Mucosa of rectum (tissue), 2 donors: ENCODE measurements around the gene RPS6KA2.

Experiments
- H3K27ac ChIP-seq, 2 donors: one replicate each; pipeline ENCODE4 v1.7.0; 2013; ENCODE audit warnings: inconsistent platforms in 2 of 2, low read depth in 2 of 2, low read length in 2 of 2
- H3K27me3 ChIP-seq, 2 donors: one replicate each; pipeline ENCODE4 v1.7.0; 2013; ENCODE audit warnings: low read length in 2 of 2; ENCODE audit not compliant: control insufficient read depth in 2 of 2, insufficient read depth in 2 of 2
- H3K36me3 ChIP-seq, 2 donors: one replicate each; pipeline ENCODE4 v1.7.0; 2013; ENCODE audit warnings: low read length in 2 of 2; ENCODE audit not compliant: control insufficient read depth in 2 of 2, insufficient read depth in 2 of 2
- H3K4me1 ChIP-seq, 2 donors: one replicate each; pipeline ENCODE4 v1.7.0; 2013; ENCODE audit warnings: low read length in 2 of 2, mild to moderate bottlenecking in 1 of 2; ENCODE audit not compliant: control insufficient read depth in 2 of 2, insufficient read depth in 2 of 2
- H3K4me3 ChIP-seq, 2 donors: one replicate each; pipeline ENCODE4 v1.7.0; 2013; ENCODE audit warnings: low read length in 2 of 2
- H3K9ac ChIP-seq, 2 donors: one replicate each; pipeline ENCODE4 v1.7.0; 2013; ENCODE audit warnings: low read length in 2 of 2, low read depth in 1 of 2, mild to moderate bottlenecking in 1 of 2
- H3K9me3 ChIP-seq, 2 donors: one replicate each; pipeline ENCODE4 v1.7.0; 2013; ENCODE audit warnings: low read length in 2 of 2; ENCODE audit not compliant: control insufficient read depth in 2 of 2
- donor health status: healthy.
- donor health status: Normal muscosa, but diverticular disease.

RPS6KA2 gene

DNA sequence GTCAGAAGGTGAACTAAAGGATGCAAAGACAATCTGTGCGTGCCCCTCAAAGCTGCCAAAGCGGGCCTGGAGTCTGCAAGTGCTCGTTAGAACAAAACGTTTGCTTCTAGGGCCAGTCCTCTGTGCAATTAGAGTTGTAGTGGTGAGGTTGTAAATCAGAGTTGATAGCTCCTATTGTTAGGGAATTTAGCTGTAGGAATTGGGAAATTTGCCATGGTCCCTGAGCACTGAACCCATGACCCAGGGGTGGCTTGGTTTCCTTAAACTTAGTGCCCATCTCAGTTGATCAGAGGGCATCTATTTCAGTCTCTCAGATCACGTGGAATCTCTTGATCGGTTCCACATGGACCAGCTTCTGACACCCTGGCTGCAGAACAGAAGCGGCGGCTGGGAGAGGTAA, 18.8 kb upstream of the RPS6KA2 start:
- no peak overlapping the region for H3K9ac ChIP-seq
- H3K27ac ChIP-seq, result no peak overlapping the region
- H3K27me3 ChIP-seq, result peaks cover 0 to 1% of the 10 kb centered on the region in 2 donors
- H3K4me1 ChIP-seq, result no peaks in the 10 kb centered on the region
- H3K9me3 ChIP-seq, result no peaks in the 10 kb centered on the region
- H3K36me3 ChIP-seq, result no peaks in the 10 kb centered on the region
- no peak overlapping the region for H3K4me3 ChIP-seq

DNA sequence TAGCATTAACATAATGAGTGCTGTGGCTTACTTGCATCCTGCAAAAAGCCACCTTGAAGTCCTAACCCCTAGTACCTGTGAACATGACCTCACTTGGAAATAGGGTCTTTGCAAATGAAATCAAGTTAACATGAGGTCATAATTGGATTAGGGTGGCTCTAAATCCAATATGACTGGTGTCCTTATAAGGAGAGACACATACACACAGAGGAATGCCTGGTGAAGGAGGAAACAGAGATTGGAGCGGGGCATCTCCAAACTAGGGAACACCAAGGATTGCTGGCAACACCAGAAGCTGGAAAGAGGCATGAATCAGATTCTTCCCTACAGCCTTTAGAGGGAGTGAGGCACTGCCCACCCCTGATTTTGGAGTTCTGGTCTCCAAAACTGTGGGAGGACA, 17.6 kb upstream of the RPS6KA2 start:
- H3K27me3 ChIP-seq, result peaks cover 0 to 7% of the 10 kb centered on the region in 2 donors
- H3K9me3 ChIP-seq, result no peaks in the 10 kb centered on the region
- no peaks in the 10 kb centered on the region for H3K4me1 ChIP-seq
- no peak overlapping the region for H3K27ac ChIP-seq
- no peak overlapping the region for H3K9ac ChIP-seq
- no peaks in the 10 kb centered on the region for H3K36me3 ChIP-seq
- no peak overlapping the region for H3K4me3 ChIP-seq

DNA sequence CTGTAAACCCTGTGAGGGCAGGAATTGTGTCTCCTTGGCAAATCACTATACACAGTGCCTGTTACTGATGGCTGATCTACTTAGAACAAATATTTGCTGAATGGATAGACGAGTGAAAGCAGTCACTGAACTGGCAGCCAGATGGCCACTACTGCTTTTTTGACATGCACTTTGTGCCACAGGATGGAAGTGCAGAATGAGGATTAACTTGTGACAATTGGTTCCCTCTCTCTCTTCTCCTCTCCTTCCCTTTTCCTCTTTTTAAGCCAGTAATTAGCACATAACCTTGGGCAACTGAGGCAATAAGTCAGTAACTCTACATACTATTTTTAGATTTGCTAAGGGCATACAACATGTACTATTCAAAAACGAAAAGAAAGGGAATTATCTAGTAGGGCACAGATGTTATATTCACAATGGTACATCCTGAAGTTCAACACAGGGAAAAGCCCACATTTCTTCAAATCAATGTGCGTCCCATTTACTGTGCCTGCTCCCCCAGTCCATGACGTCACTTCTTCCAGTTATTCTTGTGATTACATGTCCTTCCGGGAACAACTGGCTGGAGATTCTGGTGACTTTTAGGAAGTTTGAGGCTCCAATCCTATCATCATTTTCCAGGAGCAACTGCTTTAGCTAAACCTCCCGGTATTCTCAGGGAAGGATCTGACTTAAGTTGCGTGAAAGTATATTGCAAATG, 17.0 kb upstream of the RPS6KA2 start:
- no peak overlapping the region for H3K9ac ChIP-seq
- H3K9me3 ChIP-seq, result no peaks in the 10 kb centered on the region
- no peak overlapping the region for H3K4me3 ChIP-seq
- H3K4me1 ChIP-seq, result no peaks in the 10 kb centered on the region
- H3K27me3 ChIP-seq, result peaks cover 0 to 12% of the 10 kb centered on the region in 2 donors
- H3K36me3 ChIP-seq, result no peaks in the 10 kb centered on the region
- no peak overlapping the region for H3K27ac ChIP-seq

DNA sequence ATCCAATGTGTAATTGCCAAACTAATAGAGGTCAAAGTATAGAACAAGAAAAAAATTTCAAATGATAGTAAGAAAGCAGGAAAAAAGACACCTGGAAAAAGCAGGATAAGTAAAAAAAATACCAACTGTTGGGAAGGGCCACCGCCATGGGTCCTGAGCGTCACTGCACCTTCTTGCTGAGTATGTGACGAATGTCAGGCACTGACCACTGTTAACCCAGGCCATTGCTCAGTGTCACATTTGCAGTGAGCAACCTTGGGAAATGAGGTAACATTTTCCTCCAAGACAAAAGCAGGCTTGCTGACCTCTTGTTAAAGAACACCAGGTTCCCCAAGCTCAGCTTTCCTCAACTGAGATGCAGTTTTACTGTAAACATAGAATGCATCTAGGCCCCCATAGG, 15.6 kb upstream of the RPS6KA2 start:
- H3K9me3 ChIP-seq, result no peaks in the 10 kb centered on the region

DNA sequence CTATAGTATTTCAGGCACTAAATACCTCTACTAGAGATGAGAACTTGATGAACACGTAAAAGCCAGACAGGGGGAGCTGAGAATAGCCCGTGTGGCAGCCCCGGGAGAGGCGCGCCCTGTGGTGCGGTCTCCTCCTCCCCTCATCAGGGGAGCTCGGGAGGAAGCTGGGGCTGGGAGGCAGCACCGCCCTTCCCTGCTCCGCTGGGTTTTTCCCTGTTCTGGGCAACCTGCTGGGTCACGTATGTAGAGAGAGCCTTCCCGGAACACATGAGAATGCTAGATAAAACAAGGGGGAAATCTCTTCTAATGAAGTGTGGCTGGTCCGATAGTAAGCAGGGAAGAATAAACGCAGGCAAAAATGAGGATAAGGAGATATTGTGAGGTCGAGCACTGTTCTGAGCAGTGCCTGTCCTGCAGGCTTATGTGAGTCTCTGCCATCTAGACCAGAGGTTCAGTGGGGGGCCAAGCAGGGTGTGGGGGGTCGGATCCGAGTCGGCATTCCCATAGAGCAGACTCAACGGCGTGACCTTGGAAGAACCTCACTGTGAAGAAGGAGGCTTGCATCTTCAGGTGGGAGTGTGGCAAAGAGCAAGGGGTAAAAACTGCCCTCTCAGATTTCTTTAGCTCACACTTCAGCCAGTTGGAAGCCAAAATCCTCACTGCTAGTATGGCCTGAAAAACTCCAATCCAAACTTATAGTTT, 13.4 kb upstream of the RPS6KA2 start:
- Histone ChIP-seq H3K9me3 (no peaks in the 10 kb centered on the region), H3K36me3 (no peaks in the 10 kb centered on the region), H3K9ac (no peak overlapping the region), H3K4me3 (no peak overlapping the region), H3K27ac (no peak overlapping the region), H3K4me1 (no peaks in the 10 kb centered on the region), H3K27me3 (peaks cover 3 to 12% of the 10 kb centered on the region in 2 donors)

More for the DNA sequence above, 15.6 kb upstream of the RPS6KA2 start:
- H3K9ac ChIP-seq, result no peak overlapping the region
- H3K36me3 ChIP-seq, result no peaks in the 10 kb centered on the region
- peaks cover 0 to 12% of the 10 kb centered on the region in 2 donors for H3K27me3 ChIP-seq
- no peaks in the 10 kb centered on the region for H3K4me1 ChIP-seq
- no peak overlapping the region for H3K27ac ChIP-seq
- no peak overlapping the region for H3K4me3 ChIP-seq

DNA sequence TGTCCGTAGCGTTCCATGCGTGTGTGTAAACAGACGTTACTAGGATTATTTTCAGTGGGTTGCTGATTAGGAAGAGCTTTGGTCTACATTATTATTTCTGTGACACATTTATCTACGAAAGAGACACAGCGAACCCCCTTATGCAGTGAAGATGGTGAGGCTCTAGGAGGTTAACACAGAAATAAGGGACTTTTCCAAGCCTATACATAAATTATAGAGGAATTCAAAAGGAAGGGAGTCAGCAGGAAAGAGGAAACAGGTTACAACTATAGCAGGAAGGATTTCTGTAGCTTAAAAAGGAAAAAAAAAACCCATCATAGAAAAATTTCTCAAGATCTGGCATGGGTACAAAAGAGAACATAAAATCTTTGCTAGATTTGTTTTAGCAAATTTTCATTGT, 12.9 kb upstream of the RPS6KA2 start:
- Histone ChIP-seq H3K9me3 (no peaks in the 10 kb centered on the region), H3K9ac (no peak overlapping the region), H3K27ac (no peak overlapping the region), H3K36me3 (no peaks in the 10 kb centered on the region), H3K4me3 (no peak overlapping the region), H3K4me1 (no peaks in the 10 kb centered on the region), H3K27me3 (peaks cover 3 to 12% of the 10 kb centered on the region in 2 donors)

DNA sequence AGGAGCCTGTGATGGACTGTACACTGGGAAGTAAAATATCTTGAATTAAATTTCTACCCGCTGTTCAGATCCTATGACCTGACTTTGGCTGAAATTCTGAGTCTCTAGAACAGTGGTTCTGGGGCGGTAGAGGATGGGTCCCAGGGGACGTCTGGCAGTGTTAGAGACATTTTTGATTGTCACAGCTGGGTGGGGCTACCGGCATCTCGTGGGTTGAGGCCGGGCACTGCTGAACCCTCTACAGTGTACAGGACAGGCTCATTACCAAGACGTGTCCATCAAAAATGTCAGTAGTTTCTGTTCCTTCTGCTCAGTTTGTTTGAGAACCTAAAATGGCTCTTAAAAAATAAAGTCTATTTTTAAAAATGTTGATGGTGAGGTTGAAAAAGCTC, 11.5 kb upstream of the RPS6KA2 start:
- H3K36me3 ChIP-seq, result no peaks in the 10 kb centered on the region
- no peak overlapping the region for H3K9ac ChIP-seq
- no peak overlapping the region for H3K4me3 ChIP-seq
- H3K27ac ChIP-seq, result no peak overlapping the region
- H3K9me3 ChIP-seq, result no peaks in the 10 kb centered on the region
- H3K4me1 ChIP-seq, result no peaks in the 10 kb centered on the region
- H3K27me3 ChIP-seq, result peaks cover 3 to 12% of the 10 kb centered on the region in 2 donors

DNA sequence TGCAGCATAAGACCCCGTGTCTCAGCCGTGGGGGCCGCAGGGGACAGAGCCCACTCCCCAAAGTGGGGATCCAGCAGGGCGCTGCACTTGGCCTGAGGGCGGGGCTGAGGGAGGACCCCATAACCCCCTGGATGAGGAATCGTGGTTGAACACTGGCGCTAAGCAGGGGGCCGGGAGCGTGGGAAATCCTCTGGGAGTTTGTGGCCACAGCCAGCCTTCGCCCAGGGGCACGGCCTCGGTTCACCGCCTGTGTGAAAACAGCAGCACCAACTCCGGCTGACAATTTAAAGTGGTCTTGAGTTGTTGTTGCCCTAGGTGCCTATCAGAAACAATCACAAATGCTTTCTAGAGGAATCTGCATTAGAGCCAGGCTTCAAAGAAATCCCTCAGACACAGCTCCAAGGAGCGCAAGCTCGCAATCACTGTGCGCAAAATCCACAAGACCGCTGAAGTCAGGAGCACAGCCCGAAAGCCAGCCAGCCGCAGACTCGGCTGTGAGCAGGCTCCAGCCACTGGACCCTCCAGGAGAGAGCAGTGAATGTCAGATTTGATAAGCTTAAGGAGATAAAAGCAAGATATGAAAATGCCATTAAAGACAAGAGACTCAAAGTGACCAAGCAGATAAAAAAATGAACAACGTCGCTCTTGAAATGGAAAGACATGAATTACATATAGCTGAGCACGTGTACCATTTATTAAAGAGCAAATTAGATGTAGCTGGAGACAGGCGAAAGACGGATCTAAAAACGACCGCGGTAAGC, 10.9 kb upstream of the RPS6KA2 start:
- Histone ChIP-seq H3K9me3 (no peaks in the 10 kb centered on the region), H3K27ac (no peak overlapping the region), H3K36me3 (no peaks in the 10 kb centered on the region), H3K9ac (no peak overlapping the region), H3K27me3 (peaks cover 3 to 12% of the 10 kb centered on the region in 2 donors), H3K4me1 (no peaks in the 10 kb centered on the region), H3K4me3 (no peak overlapping the region)

DNA sequence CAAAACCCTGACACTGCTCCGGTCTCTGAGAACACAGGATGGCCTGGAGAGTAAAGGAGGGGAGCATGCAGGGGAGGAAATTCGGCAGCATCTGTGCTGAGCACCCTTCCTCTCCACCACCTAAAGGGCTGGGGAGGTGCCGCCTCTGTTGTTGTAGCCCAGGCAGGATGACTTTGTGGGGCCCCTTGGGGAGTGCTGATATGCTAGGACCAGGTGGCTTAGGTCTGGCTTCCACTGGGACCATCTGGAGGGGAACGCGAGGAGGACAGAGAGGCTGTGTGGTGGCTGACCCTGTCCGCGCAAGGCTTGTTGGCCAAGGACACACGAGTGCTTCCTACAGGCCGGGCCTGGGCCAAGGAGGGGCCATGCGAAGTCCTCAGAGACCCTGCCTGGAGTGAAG, 9.9 kb upstream of the RPS6KA2 start:
- Histone ChIP-seq H3K9me3 (no peaks in the 10 kb centered on the region), H3K4me3 (no peak overlapping the region)

More for the DNA sequence above, 9.9 kb upstream of the RPS6KA2 start:
- no peak overlapping the region for H3K27ac ChIP-seq
- no peaks in the 10 kb centered on the region for H3K36me3 ChIP-seq
- no peaks in the 10 kb centered on the region for H3K4me1 ChIP-seq
- peaks cover 3 to 12% of the 10 kb centered on the region in 2 donors for H3K27me3 ChIP-seq
- H3K9ac ChIP-seq, result no peak overlapping the region
